H9 (cell line): ENCODE results near the gene CLDN11. TPM values are rescaled to one million over a fixed set of nuclear protein-coding genes. Genes with fewer than 3 reads are reported as not detected.
A peak's percentile ranks its signal among the peaks of the same experiment; 100 is the strongest.

Experiments
- DNase-seq: peaks from one replicate; pipeline ENCODE4 v3.0.0-alpha.2; 2017
- H2AFZ ChIP-seq: one replicate; pipeline ENCODE4 v1.6.1; 2013; ENCODE audit warnings: mild to moderate bottlenecking, low read length, control low read depth, moderate library complexity
- H2AK5ac ChIP-seq: 2 replicates; pipeline ENCODE4 v1.6.1; 2013; ENCODE audit warnings: low read length, control low read depth, mixed read lengths; ENCODE audit not compliant: insufficient read length
- H2BK120ac ChIP-seq: one replicate; pipeline ENCODE4 v1.6.1; 2013; ENCODE audit warnings: low read depth, mild to moderate bottlenecking, low read length, control low read depth, inconsistent platforms; ENCODE audit not compliant: poor library complexity, severe bottlenecking
- H2BK12ac ChIP-seq: 2 replicates; pipeline ENCODE4 v1.6.1; 2013; ENCODE audit warnings: low read length, control low read depth, mixed read lengths, low read depth; ENCODE audit not compliant: insufficient read length
- H2BK15ac ChIP-seq: 2 replicates; pipeline ENCODE4 v1.6.1; 2013; ENCODE audit warnings: low read depth, low read length, control low read depth
- H2BK20ac ChIP-seq: one replicate; pipeline ENCODE4 v1.6.1; 2013; ENCODE audit warnings: low read depth, mild to moderate bottlenecking, low read length, control low read depth, inconsistent platforms; ENCODE audit not compliant: poor library complexity, severe bottlenecking
- H2BK5ac ChIP-seq: 2 replicates; pipeline ENCODE4 v1.6.1; 2013; ENCODE audit warnings: low read length, control low read depth, mixed read lengths; ENCODE audit not compliant: insufficient read length
- H3K14ac ChIP-seq: 2 replicates; pipeline ENCODE4 v1.6.1; 2013; ENCODE audit warnings: low read length, control low read depth; ENCODE audit not compliant: insufficient read depth
- H3K18ac ChIP-seq: 2 replicates; pipeline ENCODE4 v1.6.1; 2013; ENCODE audit warnings: low read depth, mild to moderate bottlenecking, mixed read lengths, low read length, control low read depth; ENCODE audit not compliant: insufficient read length
- H3K23ac ChIP-seq: 2 replicates; pipeline ENCODE4 v1.6.1; 2013; ENCODE audit warnings: low read length, control low read depth, mixed read lengths, low read depth; ENCODE audit not compliant: insufficient read length
- H3K23me2 ChIP-seq: 2 replicates; pipeline ENCODE4 v1.6.1; 2013; ENCODE audit warnings: low read depth, mild to moderate bottlenecking, mixed read lengths, low read length, control low read depth; ENCODE audit not compliant: insufficient read length, poor library complexity, severe bottlenecking
- H3K27ac ChIP-seq: 2 replicates; pipeline ENCODE4 v1.5.1; 2013; ENCODE audit warnings: low read length, control low read depth, mixed read lengths, low read depth; ENCODE audit not compliant: insufficient read length
- H3K27me3 ChIP-seq: 2 replicates; pipeline ENCODE4 v1.6.1; 2013; ENCODE audit warnings: low read length, control low read depth, inconsistent platforms; ENCODE audit not compliant: insufficient read depth
- H3K4ac ChIP-seq: 2 replicates; pipeline ENCODE4 v1.6.1; 2013; ENCODE audit warnings: low read depth, mild to moderate bottlenecking, control low read depth, inconsistent platforms, low read length, moderate library complexity
- H3K4me1 ChIP-seq: 2 replicates; pipeline ENCODE4 v1.6.1; 2013; ENCODE audit warnings: low read length, control low read depth, inconsistent platforms; ENCODE audit not compliant: insufficient read depth
- H3K4me2 ChIP-seq: 2 replicates; pipeline ENCODE4 v1.6.1; 2013; ENCODE audit warnings: low read length, control low read depth, mixed read lengths; ENCODE audit not compliant: insufficient read length, insufficient read depth
- H3K56ac ChIP-seq: 2 replicates; pipeline ENCODE4 v1.6.1; 2013; ENCODE audit warnings: low read depth, mild to moderate bottlenecking, mixed read lengths, low read length, control low read depth; ENCODE audit not compliant: insufficient read length
- H3K79me1 ChIP-seq: 2 replicates; pipeline ENCODE4 v1.6.1; 2013; ENCODE audit warnings: low read depth, mild to moderate bottlenecking, moderate library complexity, low read length, control low read depth, inconsistent platforms; ENCODE audit not compliant: insufficient read depth, poor library complexity, severe bottlenecking
- H3K79me2 ChIP-seq: 2 replicates; pipeline ENCODE4 v1.6.1; 2013; ENCODE audit warnings: low read length, control low read depth, inconsistent platforms; ENCODE audit not compliant: insufficient read depth
- H3K9ac ChIP-seq: 2 replicates; pipeline ENCODE4 v1.6.1; 2013; ENCODE audit warnings: low read length, control low read depth, mixed read lengths; ENCODE audit not compliant: insufficient read length; ENCODE audit errors: extremely low read depth
- H3K9me3 ChIP-seq: one replicate; pipeline ENCODE4 v1.6.1; 2013; ENCODE audit warnings: low read depth, low read length, inconsistent platforms; ENCODE audit not compliant: control insufficient read depth
- H3T11ph ChIP-seq: one replicate; pipeline ENCODE4 v1.6.1; 2013; ENCODE audit warnings: mild to moderate bottlenecking, low read length, control low read depth, inconsistent platforms
- H4K20me1 ChIP-seq: one replicate; pipeline ENCODE4 v1.6.1; 2013; ENCODE audit not compliant: control insufficient read depth, insufficient read length, insufficient read depth
- H4K5ac ChIP-seq: 2 replicates; pipeline ENCODE4 v1.6.1; 2013; ENCODE audit warnings: low read depth, mild to moderate bottlenecking, mixed read lengths, low read length, control low read depth; ENCODE audit not compliant: insufficient read length
- H4K8ac ChIP-seq: replicated peaks from 2 replicates; pipeline ENCODE4 v1.6.1; 2013; ENCODE audit warnings: low read length, control low read depth, mixed read lengths, low read depth; ENCODE audit not compliant: insufficient read length
- H4K91ac ChIP-seq: 2 replicates; pipeline ENCODE4 v1.6.1; 2013; ENCODE audit warnings: low read depth, mild to moderate bottlenecking, moderate library complexity, mixed read lengths, low read length, control low read depth; ENCODE audit not compliant: insufficient read length
- H3K27ac Mint-ChIP-seq, 3 experiments: 2 replicates in 2 of 3; 3 replicates in 1 of 3; pipeline ENCODE4 v1.8.0; 2020 to 2021; ENCODE audit warnings: mixed read lengths in 3 of 3, mild to moderate bottlenecking in 1 of 3, moderate library complexity in 1 of 3
- H3K27me3 Mint-ChIP-seq: 2 replicates; pipeline ENCODE4 v1.8.0; 2021; ENCODE audit warnings: low read depth, mild to moderate bottlenecking, moderate library complexity, mixed read lengths
- H3K36me3 Mint-ChIP-seq, 3 experiments: 2 replicates in 2 of 3; 3 replicates in 1 of 3; pipeline ENCODE4 v1.8.0; 2020 to 2021; ENCODE audit warnings: low read depth in 3 of 3, mixed read lengths in 3 of 3; ENCODE audit not compliant: insufficient read depth in 1 of 3
- H3K4me1 Mint-ChIP-seq, 2 experiments: 2 replicates each; pipeline ENCODE4 v1.8.0; 2020; ENCODE audit warnings: mixed read lengths in 2 of 2
- H3K4me3 Mint-ChIP-seq, 2 experiments: 2 replicates in 1 of 2; 3 replicates in 1 of 2; pipeline ENCODE4 v1.8.0; 2020 to 2021; ENCODE audit warnings: mild to moderate bottlenecking in 2 of 2, mixed read lengths in 2 of 2, moderate library complexity in 1 of 2
- H3K9me3 Mint-ChIP-seq, 2 experiments: 2 replicates in 1 of 2; 3 replicates in 1 of 2; pipeline ENCODE4 v1.8.0; 2020; ENCODE audit warnings: mild to moderate bottlenecking in 2 of 2, mixed read lengths in 2 of 2, moderate library complexity in 1 of 2
- CTCF ChIP-seq: fragments of 200-600 bp; sonication (generic); conservative IDR thresholded peaks from 3 replicates; pipeline ENCODE4 v1.8.0; 2021; ENCODE audit warnings: antibody characterized with exemption, mild to moderate bottlenecking
- WGBS: extraction: QIAGEN DNeasy Blood & Tissue Kit; methylation state at CpG from one replicate; pipeline ENCODE4 v1.1.7; 2013; ENCODE audit warnings: missing lambda C conversion rate, low lambda C conversion rate, mixed read lengths; ENCODE audit not compliant: insufficient read length; ENCODE audit errors: extremely low coverage; 5-methylcytosine and 5-hydroxymethylcytosine counted together
- total RNA-seq: library from RNA; stranded (reverse); gene quantifications from 2 replicates; pipeline ENCODE4 v1.2.1, GENCODE V29; 2021

The CLDN11 gene
- total RNA-seq, 1 experiment from 2014 or later, result 1.7 TPM

GRCh38 chr3:170424879-170425278 is 6.2 kb downstream of the CLDN11 start:
- H3K27ac Mint-ChIP-seq, result peak overlapping the region in 1 of 3 experiments; percentile 72; a peak in 1 of 7 replicates
- no peak overlapping the region for H3K4me3 Mint-ChIP-seq
- DNase-seq, result no peak
- Histone ChIP-seq H4K8ac (no peak overlapping the region), H3K4ac (no peak overlapping the region), H4K5ac (no peak overlapping the region), H2BK5ac (no peak overlapping the region), H3K18ac (no peak overlapping the region), H3K9ac (no peak overlapping the region), H3K27me3 (peaks cover 6% of the 10 kb centered on the region; the same call in 1 of the 2 replicates), H3K79me1 (no peaks in the 10 kb centered on the region), H2BK120ac (no peak overlapping the region), H3K4me2 (no peak overlapping the region), H3K23ac (no peak overlapping the region), H2AFZ (no peak overlapping the region), H3K79me2 (no peaks in the 10 kb centered on the region), H2BK20ac (no peak overlapping the region), H3T11ph (no peak overlapping the region), H3K27ac (no peak overlapping the region), H3K56ac (no peak overlapping the region), H3K9me3 (no peaks in the 10 kb centered on the region), H4K20me1 (no peaks in the 10 kb centered on the region), H4K91ac (no peak overlapping the region), H2BK15ac (no peak overlapping the region), H2BK12ac (no peak overlapping the region), H3K4me1 (no peaks in the 10 kb centered on the region), H2AK5ac (no peak overlapping the region), H3K14ac (no peak overlapping the region), H3K23me2 (peaks cover 2% of the 10 kb centered on the region)
- H3K9me3 Mint-ChIP-seq, result no peaks in the 10 kb centered on the region
- WGBS, result no CpG with 5 or more reads among the region's 8 CpGs
- H3K4me1 Mint-ChIP-seq, result peaks cover 20 to 30% of the 10 kb centered on the region in 2 experiments
- peaks cover 22% of the 10 kb centered on the region for H3K27me3 Mint-ChIP-seq
- no peak for TF ChIP-seq CTCF
- H3K36me3 Mint-ChIP-seq, result peaks cover 0 to 7% (median 0%) of the 10 kb centered on the region in 3 experiments; a peak in 3 of 7 replicates
